Neural crest cell (in vitro differentiated cells): ENCODE data around the gene TPRX2. TPM values are rescaled to one million over a fixed set of nuclear protein-coding genes. Genes with fewer than 3 reads are reported as not detected.
"Not testable (repeated sequence)": the region's sequence is repeated elsewhere in the genome, so short reads cannot be mapped to it uniquely, and the experiment has no call there.

Experiments
- DNase-seq: peaks from one replicate; pipeline ENCODE4 v3.0.0; 2021; ENCODE audit warnings: low read depth, mixed read lengths, low spot score
- H3K27ac Mint-ChIP-seq: one replicate; pipeline ENCODE4 v1.8.0; 2021; ENCODE audit warnings: mild to moderate bottlenecking, mixed read lengths; ENCODE audit not compliant: unreplicated experiment
- H3K27me3 Mint-ChIP-seq: 2 replicates; pipeline ENCODE4 v1.8.0; 2021; ENCODE audit warnings: low read depth, mild to moderate bottlenecking, mixed read lengths
- H3K36me3 Mint-ChIP-seq: 2 replicates; pipeline ENCODE4 v1.8.0; 2021; ENCODE audit warnings: low read depth, mild to moderate bottlenecking, mixed read lengths
- H3K4me1 Mint-ChIP-seq: 2 replicates; pipeline ENCODE4 v1.8.0; 2021; ENCODE audit warnings: mixed read lengths
- H3K4me3 Mint-ChIP-seq: one replicate; pipeline ENCODE4 v1.8.0; 2021; ENCODE audit warnings: mild to moderate bottlenecking, mixed read lengths
- H3K9me3 Mint-ChIP-seq: 2 replicates; pipeline ENCODE4 v1.8.0; 2021; ENCODE audit warnings: mixed read lengths
- total RNA-seq: library from RNA; stranded (reverse); gene quantifications from 2 replicates; pipeline ENCODE4 v1.2.1, GENCODE V29; 2021
- TF ChIP-seq, protein P1 (sequence below): fragments of 200-600 bp; sonication (generic); conservative IDR thresholded peaks from 2 replicates; pipeline ENCODE4 v1.5.0; 2021; ENCODE audit warnings: antibody characterized with exemption, mild to moderate bottlenecking

Gene TPRX2
- total RNA-seq, 1 donor from 2014 or later: not detected

DNA sequence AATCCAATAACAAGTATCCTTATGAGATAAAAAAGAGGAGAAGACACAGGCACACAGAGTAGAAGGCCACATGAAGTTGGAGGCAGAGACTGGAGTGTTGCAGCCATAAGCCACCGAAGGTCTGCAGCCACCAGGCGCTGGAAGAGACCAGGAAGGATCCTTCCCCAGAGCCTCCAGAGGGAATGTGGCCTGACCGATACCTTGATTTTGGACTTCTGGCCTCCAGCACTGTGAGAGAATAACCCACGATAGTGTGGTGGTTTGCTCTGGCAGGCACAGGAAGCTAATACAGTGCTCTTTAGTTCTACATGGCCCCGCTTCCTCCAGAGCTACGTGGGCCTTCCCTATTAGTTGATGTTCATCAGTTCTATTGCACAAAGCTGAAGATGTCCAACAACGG is 42.3 kb downstream of the TPRX2 start:
- Mint-ChIP-seq H3K4me1 (no peaks in the 10 kb centered on the region), H3K36me3 (no peaks in the 10 kb centered on the region), H3K27me3 (no peaks in the 10 kb centered on the region), H3K4me3 (no peak overlapping the region), H3K27ac (no peak overlapping the region), H3K9me3 (no peaks in the 10 kb centered on the region)
- no peak for DNase-seq
- TF ChIP-seq, protein P1, sequence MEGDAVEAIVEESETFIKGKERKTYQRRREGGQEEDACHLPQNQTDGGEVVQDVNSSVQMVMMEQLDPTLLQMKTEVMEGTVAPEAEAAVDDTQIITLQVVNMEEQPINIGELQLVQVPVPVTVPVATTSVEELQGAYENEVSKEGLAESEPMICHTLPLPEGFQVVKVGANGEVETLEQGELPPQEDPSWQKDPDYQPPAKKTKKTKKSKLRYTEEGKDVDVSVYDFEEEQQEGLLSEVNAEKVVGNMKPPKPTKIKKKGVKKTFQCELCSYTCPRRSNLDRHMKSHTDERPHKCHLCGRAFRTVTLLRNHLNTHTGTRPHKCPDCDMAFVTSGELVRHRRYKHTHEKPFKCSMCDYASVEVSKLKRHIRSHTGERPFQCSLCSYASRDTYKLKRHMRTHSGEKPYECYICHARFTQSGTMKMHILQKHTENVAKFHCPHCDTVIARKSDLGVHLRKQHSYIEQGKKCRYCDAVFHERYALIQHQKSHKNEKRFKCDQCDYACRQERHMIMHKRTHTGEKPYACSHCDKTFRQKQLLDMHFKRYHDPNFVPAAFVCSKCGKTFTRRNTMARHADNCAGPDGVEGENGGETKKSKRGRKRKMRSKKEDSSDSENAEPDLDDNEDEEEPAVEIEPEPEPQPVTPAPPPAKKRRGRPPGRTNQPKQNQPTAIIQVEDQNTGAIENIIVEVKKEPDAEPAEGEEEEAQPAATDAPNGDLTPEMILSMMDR: no peak

DNA sequence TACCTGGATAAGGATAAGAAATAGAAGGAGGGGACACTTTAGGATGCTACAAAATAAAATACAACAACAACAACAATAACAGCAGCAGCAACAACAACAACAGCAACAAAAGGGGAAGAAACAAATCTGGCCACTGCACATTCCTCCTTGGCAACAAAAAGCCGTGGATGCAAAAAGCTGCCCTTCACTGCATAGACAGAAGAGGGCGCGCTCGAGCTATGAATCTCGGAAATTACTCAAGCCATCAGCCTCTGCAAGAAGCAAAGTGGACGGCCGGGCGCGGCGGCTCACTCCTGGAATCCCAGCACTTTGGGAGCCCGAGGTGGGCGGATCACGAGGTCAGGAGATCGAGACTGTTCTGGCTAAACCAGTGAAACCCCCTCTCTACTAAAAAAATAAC is 50.3 kb downstream of the TPRX2 start:
- not testable (repeated sequence) for H3K27me3 Mint-ChIP-seq, H3K4me3 Mint-ChIP-seq, H3K36me3 Mint-ChIP-seq, H3K4me1 Mint-ChIP-seq, H3K27ac Mint-ChIP-seq, H3K9me3 Mint-ChIP-seq
- TF ChIP-seq, protein P1: peak; percentile 61
- peak; percentile 99 for DNase-seq

DNA sequence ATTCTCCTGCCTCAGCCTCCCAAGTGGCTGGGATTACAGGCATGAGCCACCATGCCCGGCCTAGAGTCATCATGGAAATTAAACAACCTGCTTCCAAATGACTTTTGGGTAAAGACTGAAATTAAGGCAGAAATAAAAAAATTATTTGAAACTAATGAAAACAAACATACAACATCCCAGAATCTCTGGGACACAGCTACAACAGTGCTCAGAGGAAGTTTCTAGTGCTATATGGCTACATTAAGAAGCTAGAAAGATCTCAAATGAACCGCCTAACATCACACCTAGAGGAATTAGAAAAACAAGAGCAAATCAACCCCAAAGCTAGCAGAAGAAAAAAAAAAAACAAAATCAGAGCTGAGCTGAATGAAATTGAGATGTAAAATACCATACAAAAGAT is 51.2 kb downstream of the TPRX2 start:
- not testable (repeated sequence) for H3K27ac Mint-ChIP-seq, H3K9me3 Mint-ChIP-seq, H3K36me3 Mint-ChIP-seq, H3K4me3 Mint-ChIP-seq, H3K27me3 Mint-ChIP-seq, DNase-seq, H3K4me1 Mint-ChIP-seq

Other genes starting within 250 kb of the TPRX2 start
- gene EHD2, start 145.8 kb upstream of the TPRX2 start, total RNA-seq: 0.30 and 0.47 TPM in 2 replicates
- 285 and 304 TPM in 2 replicates for gene NOP53, start 113.7 kb upstream of the TPRX2 start, total RNA-seq
- gene SELENOW, start 80.5 kb upstream of the TPRX2 start, total RNA-seq: 175 and 179 TPM in 2 replicates
- gene TPRX1, start 54.7 kb upstream of the TPRX2 start, total RNA-seq: not detected in 2 replicates
- gene CRX, start 37.3 kb upstream of the TPRX2 start, total RNA-seq: not detected in 2 replicates
- gene SULT2A1, start 27.1 kb downstream of the TPRX2 start, total RNA-seq: not detected in 2 replicates
- gene BSPH1, start 132.9 kb downstream of the TPRX2 start, total RNA-seq: not detected in 2 replicates
- not detected in 2 replicates for gene ELSPBP1, start 135.4 kb downstream of the TPRX2 start, total RNA-seq
- gene CABP5, start 184.8 kb downstream of the TPRX2 start, total RNA-seq: not detected in 2 replicates